ENCODE results near the gene SND1. TPM values are rescaled to one million over a fixed set of nuclear protein-coding genes. Genes with fewer than 3 reads are reported as not detected.

SND1 gene
- total and polyA plus RNA-seq, 2 donors (not counting 3 experiments of a cell fraction or from before 2014, with no cell fraction given) = 116 to 249 TPM

DNA sequence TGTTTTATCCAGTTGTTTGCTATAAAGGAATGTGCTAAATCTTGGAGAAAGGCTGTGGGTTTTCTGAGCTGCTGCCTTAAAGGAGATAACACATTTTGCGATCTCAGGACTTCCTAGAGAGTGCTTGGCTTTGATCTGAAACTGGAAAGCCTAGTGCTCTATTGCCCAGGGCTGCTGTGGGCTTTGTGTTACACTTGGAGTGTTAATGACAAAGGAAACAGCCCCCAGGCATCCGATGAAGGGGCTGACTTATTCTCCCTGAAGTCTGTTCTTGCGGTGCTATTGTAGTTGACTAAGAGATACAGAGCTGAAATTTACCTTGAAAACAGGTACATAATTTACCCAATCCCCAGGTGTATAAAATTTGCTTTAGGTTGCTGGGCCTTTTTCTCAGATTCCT is 74.5 kb downstream of the SND1 start:
- FAIRE-seq (no peak), DNase-seq (ENCODE audit: low read depth, low spot score) (no peak)
- no peak overlapping the region for H3K9ac ChIP-seq (replicated peaks; ENCODE audit: extremely low read depth, insufficient read depth, low read length)
- no TSS peak for BruUV-seq (replicated peaks)
- intact Hi-C loops (cut with micrococcal nuclease) = no loop called here
- H3K9me3 ChIP-seq (replicated peaks; ENCODE audit: control insufficient read depth, insufficient read depth, low read length) = no peaks in the 10 kb centered on the region
- H2AFZ ChIP-seq (ENCODE audit: low read depth, low read length) = no peak overlapping the region
- H3K79me2 ChIP-seq (ENCODE audit: control insufficient read depth, insufficient read depth, low read length) = peaks cover 23% of the 10 kb centered on the region
- dilution Hi-C loops (cut with MboI; ENCODE audit: extremely low pct_ligation_motif_present, low sequenced_read_pairs) = no loop called here
- POLR2A ChIA-PET = no interaction called here
- H3K9me1 ChIP-seq (replicated peaks; ENCODE audit: control insufficient read depth, extremely low read depth, insufficient read depth, low read length) = no peaks in the 10 kb centered on the region
- CTCF ChIA-PET = interaction anchor here (1.3 kb wide), 1 partner anchor 304 kb away, joined by 3 read pairs; no protein-coding TSS in a partner anchor
- no peaks in the 10 kb centered on the region for H3K27me3 ChIP-seq (ENCODE audit: control insufficient read depth in 2 of 2, insufficient read depth in 2 of 2, low read length in 2 of 2)
- H3K27ac ChIP-seq (ENCODE audit: insufficient read depth, low read depth, low read length) = no peak overlapping the region
- no peak for TF ChIP-seq POLR2AphosphoS5 (IDR thresholded peaks at IDR 0.05; ENCODE audit: insufficient read depth, low read depth, low read length)
- TF ChIP-seq GATA2 (IDR thresholded peaks at IDR 0.05; ENCODE audit: insufficient read depth, insufficient read length, low read depth, low read length) = no peak
- TF ChIP-seq FOS (IDR thresholded peaks at IDR 0.05; ENCODE audit: borderline replicate concordance, insufficient read depth, low read length) = no peak
- no peak for TF ChIP-seq MYC (IDR thresholded peaks at IDR 0.05; ENCODE audit: low read depth, low read length)
- TF ChIP-seq EZH2 (IDR thresholded peaks at IDR 0.05; ENCODE audit: borderline replicate concordance, low read depth, low read length, severe bottlenecking) = no peak
- TF ChIP-seq MAX (IDR thresholded peaks at IDR 0.05; ENCODE audit: insufficient read depth, insufficient read length) = no peak
- TF ChIP-seq, protein P1, sequence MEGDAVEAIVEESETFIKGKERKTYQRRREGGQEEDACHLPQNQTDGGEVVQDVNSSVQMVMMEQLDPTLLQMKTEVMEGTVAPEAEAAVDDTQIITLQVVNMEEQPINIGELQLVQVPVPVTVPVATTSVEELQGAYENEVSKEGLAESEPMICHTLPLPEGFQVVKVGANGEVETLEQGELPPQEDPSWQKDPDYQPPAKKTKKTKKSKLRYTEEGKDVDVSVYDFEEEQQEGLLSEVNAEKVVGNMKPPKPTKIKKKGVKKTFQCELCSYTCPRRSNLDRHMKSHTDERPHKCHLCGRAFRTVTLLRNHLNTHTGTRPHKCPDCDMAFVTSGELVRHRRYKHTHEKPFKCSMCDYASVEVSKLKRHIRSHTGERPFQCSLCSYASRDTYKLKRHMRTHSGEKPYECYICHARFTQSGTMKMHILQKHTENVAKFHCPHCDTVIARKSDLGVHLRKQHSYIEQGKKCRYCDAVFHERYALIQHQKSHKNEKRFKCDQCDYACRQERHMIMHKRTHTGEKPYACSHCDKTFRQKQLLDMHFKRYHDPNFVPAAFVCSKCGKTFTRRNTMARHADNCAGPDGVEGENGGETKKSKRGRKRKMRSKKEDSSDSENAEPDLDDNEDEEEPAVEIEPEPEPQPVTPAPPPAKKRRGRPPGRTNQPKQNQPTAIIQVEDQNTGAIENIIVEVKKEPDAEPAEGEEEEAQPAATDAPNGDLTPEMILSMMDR (IDR thresholded peaks at IDR 0.05; ENCODE audit: extremely low read depth in 1 of 2, insufficient read depth in 1 of 2, low read depth in 1 of 2, low read length in 2 of 2) = no peak
- TF ChIP-seq POLR2A (IDR thresholded peaks at IDR 0.05; ENCODE audit: low read depth, low read length) = no peak
- TF ChIP-seq JUN (IDR thresholded peaks at IDR 0.05; ENCODE audit: borderline replicate concordance, insufficient read depth, insufficient read length, low read depth) = no peak
- no peak overlapping the region for H3K4me2 ChIP-seq (ENCODE audit: insufficient read depth, low read length)
- H4K20me1 ChIP-seq (replicated peaks; ENCODE audit: control insufficient read depth, extremely low read depth, insufficient read depth, low read length) = no peaks in the 10 kb centered on the region
- H3K4me3 ChIP-seq (replicated peaks in 1 of 3; ENCODE audit: insufficient read depth in 1 of 3, low read depth in 1 of 3, low read length in 3 of 3) = no peak overlapping the region
- peaks cover 0 to 11% of the 10 kb centered on the region in 2 experiments for H3K36me3 ChIP-seq (ENCODE audit: control insufficient read depth in 2 of 2, extremely low read depth in 1 of 2, insufficient read depth in 2 of 2, low read length in 2 of 2)
- H3K4me1 ChIP-seq (ENCODE audit: control insufficient read depth, extremely low read depth, insufficient read depth, low read length) = peaks cover 3% of the 10 kb centered on the region

Measured in endothelial cell of umbilical vein (primary cell).